Prostate gland (tissue), 2 donors: ENCODE results near the gene TRAPPC3.

Experiments
- POLR2A ChIP-seq: fragments of 450-650 bp; IDR thresholded peaks from one replicate; pipeline ENCODE4 v1.6.1; 2016; ENCODE audit warnings: antibody characterized with exemption, mild to moderate bottlenecking
- POLR2AphosphoS5 ChIP-seq: sonication (generic); formaldehyde crosslinking; IDR thresholded peaks from one replicate; pipeline ENCODE4 v1.6.1; 2017; ENCODE audit warnings: antibody characterized with exemption
- TF ChIP-seq, protein P1 (sequence below), 4 experiments: fragments of 200-600 bp in 2 of 4; fragments of 450-650 bp in 2 of 4; sonication (generic) in 2 of 4; IDR thresholded peaks; 1 replicate in 3 of 4; 2 replicates in 1 of 4; pipeline ENCODE4 v1.5.1; 2016 to 2019; ENCODE audit warnings: antibody characterized with exemption in 4 of 4, mild to moderate bottlenecking in 2 of 4, moderate library complexity in 2 of 4

DNA sequence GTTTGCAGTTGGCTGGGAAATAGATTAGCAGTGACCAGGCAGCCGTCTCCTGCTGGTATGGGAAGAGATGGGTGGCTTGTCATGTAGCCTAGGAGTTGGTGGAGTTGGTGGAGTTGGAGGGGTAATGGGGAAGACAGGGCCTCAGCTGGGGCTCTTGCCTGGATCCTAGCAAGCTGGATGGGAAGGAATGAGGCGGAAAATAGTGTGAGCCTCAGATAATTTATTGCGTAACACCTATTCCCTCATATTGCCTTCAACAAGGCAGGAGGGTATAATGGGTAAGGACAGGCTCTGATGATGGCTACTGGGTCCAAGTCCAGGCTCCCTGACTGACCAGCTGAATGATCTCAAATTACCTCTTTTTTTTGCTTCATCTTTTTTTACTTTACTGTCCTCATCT is 19.2 kb upstream of the TRAPPC3 start:
- TF ChIP-seq, protein P1, sequence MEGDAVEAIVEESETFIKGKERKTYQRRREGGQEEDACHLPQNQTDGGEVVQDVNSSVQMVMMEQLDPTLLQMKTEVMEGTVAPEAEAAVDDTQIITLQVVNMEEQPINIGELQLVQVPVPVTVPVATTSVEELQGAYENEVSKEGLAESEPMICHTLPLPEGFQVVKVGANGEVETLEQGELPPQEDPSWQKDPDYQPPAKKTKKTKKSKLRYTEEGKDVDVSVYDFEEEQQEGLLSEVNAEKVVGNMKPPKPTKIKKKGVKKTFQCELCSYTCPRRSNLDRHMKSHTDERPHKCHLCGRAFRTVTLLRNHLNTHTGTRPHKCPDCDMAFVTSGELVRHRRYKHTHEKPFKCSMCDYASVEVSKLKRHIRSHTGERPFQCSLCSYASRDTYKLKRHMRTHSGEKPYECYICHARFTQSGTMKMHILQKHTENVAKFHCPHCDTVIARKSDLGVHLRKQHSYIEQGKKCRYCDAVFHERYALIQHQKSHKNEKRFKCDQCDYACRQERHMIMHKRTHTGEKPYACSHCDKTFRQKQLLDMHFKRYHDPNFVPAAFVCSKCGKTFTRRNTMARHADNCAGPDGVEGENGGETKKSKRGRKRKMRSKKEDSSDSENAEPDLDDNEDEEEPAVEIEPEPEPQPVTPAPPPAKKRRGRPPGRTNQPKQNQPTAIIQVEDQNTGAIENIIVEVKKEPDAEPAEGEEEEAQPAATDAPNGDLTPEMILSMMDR (IDR thresholded peaks at IDR 0.05): no peak
- TF ChIP-seq POLR2A (no peak), POLR2AphosphoS5 (no peak)
